ENCODE measurements around the gene MED1. TPM values are rescaled to one million over a fixed set of nuclear protein-coding genes. Genes with fewer than 3 reads are reported as not detected.

The MED1 gene
- polyA plus RNA-seq, 1 of the 3 experiments (the other 2 are of a cell fraction) = 12.3 TPM

GRCh38 chr17:39364236-39365025, 86.6 kb downstream of the MED1 start:
- Histone ChIP-seq H3K27me3 (ENCODE audit: insufficient read depth) (no peaks in the 10 kb centered on the region), H3K9me3 (no peaks in the 10 kb centered on the region), H3K4me2 (0 out of 2 replicates have a peak overlapping the region, but pooled peaks have one; percentile 56), H3K9ac (no peak overlapping the region), H3K4me1 (ENCODE audit: control insufficient read depth in 1 of 2, insufficient read depth in 2 of 2, low read depth in 1 of 2, low read length in 1 of 2) (no peaks in the 10 kb centered on the region), H3K9me2 (no peaks in the 10 kb centered on the region), H3K27ac (ENCODE audit: low read depth in 2 of 2, low read length in 1 of 2) (peak overlapping the region in 1 of 2 experiments; percentile 27; a peak in 1 of 4 replicates), H3F3A (replicated peaks; ENCODE audit: insufficient read depth) (peaks cover 10% of the 10 kb centered on the region), H4K20me1 (ENCODE audit: insufficient read depth) (peaks cover 4% of the 10 kb centered on the region), H3K4me3 (ENCODE audit: low read depth in 2 of 2, low read length in 1 of 2) (no peak overlapping the region), H3K36me3 (replicated peaks in 1 of 2; ENCODE audit: control insufficient read depth in 1 of 2, insufficient read depth in 2 of 2, low read length in 1 of 2) (no peaks in the 10 kb centered on the region), H2AFZ (ENCODE audit: low read depth) (no peak overlapping the region), H3K79me2 (ENCODE audit: insufficient read depth) (peaks cover 16% of the 10 kb centered on the region)
- POLR2A ChIA-PET = no interaction called here
- WGBS (ENCODE audit: low lambda C conversion rate) = 93% methylated on average over 8 of the region's 8 CpGs
- CTCF ChIA-PET = no interaction called here
- no peak for DNase-seq
- no peak for TF ChIP-seq USF1 (IDR thresholded peaks at IDR 0.05; ENCODE audit: borderline replicate concordance, low read depth)
- no peak for TF ChIP-seq JUND (IDR thresholded peaks at IDR 0.05)
- TF ChIP-seq TEAD4 (IDR thresholded peaks at IDR 0.05; ENCODE audit: borderline replicate concordance, insufficient read depth) = no peak
- no peak for TF ChIP-seq TCF12 (IDR thresholded peaks at IDR 0.05)
- TF ChIP-seq FOXM1 (IDR thresholded peaks at IDR 0.05; ENCODE audit: low read depth) = no peak
- TF ChIP-seq ZBTB33 (IDR thresholded peaks at IDR 0.05; ENCODE audit: borderline replicate concordance, low read depth) = no peak
- no peak for TF ChIP-seq SMC3 (IDR thresholded peaks at IDR 0.05; ENCODE audit: low read depth, low read length)
- no peak for TF ChIP-seq MAX (IDR thresholded peaks at IDR 0.05; ENCODE audit: low read depth)
- no peak for TF ChIP-seq USF2 (IDR thresholded peaks at IDR 0.05; ENCODE audit: borderline replicate concordance, low read depth, low read length)
- no peak for TF ChIP-seq PBX3 (IDR thresholded peaks at IDR 0.05)
- TF ChIP-seq RXRA (IDR thresholded peaks at IDR 0.05; ENCODE audit: borderline replicate concordance, low read depth) = no peak
- no peak for TF ChIP-seq RFX5 (IDR thresholded peaks at IDR 0.05; ENCODE audit: low read length)
- no peak for TF ChIP-seq NFIC (IDR thresholded peaks at IDR 0.05; ENCODE audit: borderline replicate concordance)
- no peak for TF ChIP-seq ELF1 (IDR thresholded peaks at IDR 0.05)
- TF ChIP-seq EP300 (IDR thresholded peaks at IDR 0.05; ENCODE audit: borderline replicate concordance in 1 of 2, low read depth in 1 of 2, low read length in 1 of 2) = no peak

All from SK-N-SH (cell line).